KOPT-K1 (cell line): ENCODE data around the gene AGT.

Experiments
- H3K27ac ChIP-seq: fragments of 200-600 bp; sonication (generic); 2 replicates; pipeline ENCODE4 v1.5.1; 2016; ENCODE audit warnings: antibody characterized with exemption, mild to moderate bottlenecking, low read depth, low read length; ENCODE audit not compliant: poor library complexity, severe bottlenecking
- H3K36me3 ChIP-seq: fragments of 200-600 bp; sonication (generic); 2 replicates; pipeline ENCODE4 v1.5.1; 2017; ENCODE audit warnings: antibody characterized with exemption, mild to moderate bottlenecking, low read length, moderate library complexity; ENCODE audit not compliant: insufficient read depth
- H3K9me3 ChIP-seq: fragments of 200-600 bp; sonication (generic); 2 replicates; pipeline ENCODE4 v1.5.1; 2017; ENCODE audit warnings: antibody characterized with exemption, low read length, mild to moderate bottlenecking; ENCODE audit not compliant: insufficient read depth, poor library complexity, severe bottlenecking

AGT gene

DNA sequence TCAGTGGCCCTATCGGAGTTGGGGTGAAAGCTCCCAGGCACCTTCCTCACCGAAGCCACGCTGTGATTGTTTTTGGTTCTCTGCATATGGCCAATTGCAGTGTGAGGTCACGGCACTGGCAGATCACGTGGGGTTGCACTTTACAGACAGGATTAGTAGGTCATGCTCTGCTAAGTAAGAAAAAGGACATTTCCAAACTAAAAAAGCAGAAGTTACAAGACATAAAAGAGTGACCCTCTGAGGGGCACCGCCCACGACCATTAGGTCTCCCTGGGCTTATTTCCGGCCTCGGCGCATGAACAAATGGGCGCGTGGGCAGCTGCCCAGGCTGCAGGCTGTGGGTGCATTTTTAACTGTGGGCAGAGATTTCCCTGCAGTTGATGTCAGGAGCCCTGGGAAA lies 35.2 kb upstream of the AGT start:
- Histone ChIP-seq H3K27ac (no peak overlapping the region), H3K9me3 (no peaks in the 10 kb centered on the region), H3K36me3 (no peaks in the 10 kb centered on the region)

- Histone ChIP-seq H3K36me3 (no peaks in the 10 kb centered on the region), H3K9me3 (no peaks in the 10 kb centered on the region), H3K27ac (no peak overlapping the region)
Observed at GRCh38 chr1:230747890-230748800, 34.2 kb upstream of the AGT start.

DNA sequence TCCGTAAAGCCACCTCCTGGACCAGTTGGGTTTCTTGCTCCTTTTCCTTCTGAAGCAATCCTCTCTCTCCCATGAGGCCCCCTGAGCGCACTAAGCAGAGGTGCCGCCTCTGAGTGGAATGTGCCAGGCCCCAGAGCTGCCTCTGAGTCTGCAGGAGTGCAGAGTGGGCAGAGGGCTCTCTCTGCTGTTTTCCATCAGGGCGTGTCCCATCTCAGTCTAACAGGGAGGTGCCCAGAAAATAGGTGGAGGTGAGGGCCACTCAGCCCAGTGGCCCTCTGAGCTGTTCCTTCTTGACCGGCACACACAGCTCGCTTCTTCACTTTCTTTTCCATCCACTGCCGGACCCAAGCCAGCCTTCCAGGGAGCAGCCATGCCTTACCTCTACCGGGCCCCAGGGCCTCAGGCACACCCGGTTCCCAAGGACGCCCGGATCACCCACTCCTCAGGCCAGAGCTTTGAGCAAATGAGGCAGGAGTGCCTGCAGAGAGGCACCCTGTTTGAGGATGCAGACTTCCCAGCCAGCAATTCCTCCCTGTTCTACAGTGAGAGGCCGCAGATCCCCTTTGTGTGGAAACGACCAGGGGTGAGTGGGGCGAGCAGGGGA lies 33.3 kb upstream of the AGT start, which contains the start of gene CAPN9:
CAPN9 (plus strand) TSS at position 262 of the 604 bp plus-strand sequence; CDS start at position 371, 109 bp downstream.
- no peak within 1 kb of the TSS for H3K27ac ChIP-seq
- H3K36me3 ChIP-seq: no peaks in the 10 kb centered on the region

GRCh38 chr1:230746617-230747016 lies 32.7 kb upstream of the AGT start:
- Histone ChIP-seq H3K36me3 (no peaks in the 10 kb centered on the region), H3K27ac (no peak overlapping the region), H3K9me3 (no peaks in the 10 kb centered on the region)

More for the DNA sequence above, 33.3 kb upstream of the AGT start, which contains the start of gene CAPN9:
- H3K9me3 ChIP-seq: no peaks in the 10 kb centered on the region

GRCh38 chr1:230745071-230745470 lies 31.1 kb upstream of the AGT start:
- Histone ChIP-seq H3K27ac (no peak overlapping the region), H3K9me3 (no peaks in the 10 kb centered on the region), H3K36me3 (no peaks in the 10 kb centered on the region)

- no peaks in the 10 kb centered on the region for H3K36me3 ChIP-seq
- H3K9me3 ChIP-seq: no peaks in the 10 kb centered on the region
- no peak overlapping the region for H3K27ac ChIP-seq
Observed at GRCh38 chr1:230744382-230744781, 30.5 kb upstream of the AGT start.

DNA sequence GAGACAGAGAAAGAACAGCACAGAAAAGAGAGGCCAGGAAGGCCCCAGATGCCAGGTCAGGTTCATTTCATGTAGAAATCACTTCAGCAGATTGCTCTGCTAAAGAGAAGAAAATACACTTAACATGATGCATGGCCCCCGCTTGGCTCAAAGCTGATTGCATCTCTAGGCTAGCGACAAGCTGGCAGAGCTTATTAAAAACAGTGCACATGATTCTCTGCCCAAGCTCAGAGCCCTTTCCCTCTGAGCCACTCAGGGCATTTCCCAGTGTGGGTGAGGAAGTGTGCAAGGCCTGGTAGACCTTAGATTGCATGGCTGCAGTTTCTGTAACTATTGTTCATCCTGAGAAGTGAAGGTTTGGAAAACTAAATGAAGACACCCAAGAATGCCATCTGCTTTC lies 30.0 kb upstream of the AGT start:
- H3K27ac ChIP-seq: no peak overlapping the region
- H3K9me3 ChIP-seq: no peaks in the 10 kb centered on the region
- H3K36me3 ChIP-seq: no peaks in the 10 kb centered on the region

DNA sequence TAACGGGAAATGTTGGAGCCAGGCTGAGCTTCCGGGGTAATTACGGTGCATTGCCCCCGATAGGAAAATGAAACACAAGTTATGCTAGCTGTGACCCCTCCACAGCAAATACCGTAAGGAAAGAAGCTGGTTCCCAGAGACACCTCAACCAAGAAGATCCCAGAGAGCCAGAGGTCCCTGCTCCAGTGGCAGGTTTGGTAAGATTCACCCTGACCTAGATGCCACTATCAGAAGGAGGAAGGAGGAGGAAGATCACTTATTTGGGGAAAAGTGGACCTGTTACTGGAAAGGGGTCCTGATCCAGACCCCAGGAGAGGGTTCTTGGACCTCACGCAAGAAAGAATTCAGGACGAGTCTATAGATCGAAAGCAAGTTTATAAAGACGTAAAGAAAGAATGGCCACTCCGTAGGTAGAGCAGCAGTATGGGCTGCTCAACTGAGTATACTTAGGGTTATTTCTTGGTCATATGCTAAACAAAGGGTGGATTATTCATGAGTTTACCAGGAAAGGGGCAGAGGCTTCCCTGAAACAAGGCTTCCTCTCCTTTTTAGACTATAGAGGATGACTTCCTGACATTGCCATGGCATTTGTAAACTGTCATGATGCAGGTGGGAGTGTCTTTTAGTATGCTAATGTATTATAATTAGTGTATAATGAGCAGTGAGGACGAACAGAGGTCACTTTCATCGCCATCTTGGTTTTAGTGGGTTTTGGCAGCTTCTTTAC lies 25.8 kb upstream of the AGT start:
- no peaks in the 10 kb centered on the region for H3K36me3 ChIP-seq

GRCh38 chr1:230737622-230738262 lies 23.8 kb upstream of the AGT start:
- Histone ChIP-seq H3K9me3 (peaks cover 5% of the 10 kb centered on the region), H3K27ac (no peak overlapping the region), H3K36me3 (no peaks in the 10 kb centered on the region)

More for the DNA sequence above, 25.8 kb upstream of the AGT start:
- Histone ChIP-seq H3K9me3 (peaks cover 5% of the 10 kb centered on the region), H3K27ac (no peak overlapping the region)

- H3K9me3 ChIP-seq: peaks cover 5% of the 10 kb centered on the region
- no peak overlapping the region for H3K27ac ChIP-seq
- H3K36me3 ChIP-seq: no peaks in the 10 kb centered on the region
Observed at GRCh38 chr1:230735447-230735846, 21.5 kb upstream of the AGT start.

DNA sequence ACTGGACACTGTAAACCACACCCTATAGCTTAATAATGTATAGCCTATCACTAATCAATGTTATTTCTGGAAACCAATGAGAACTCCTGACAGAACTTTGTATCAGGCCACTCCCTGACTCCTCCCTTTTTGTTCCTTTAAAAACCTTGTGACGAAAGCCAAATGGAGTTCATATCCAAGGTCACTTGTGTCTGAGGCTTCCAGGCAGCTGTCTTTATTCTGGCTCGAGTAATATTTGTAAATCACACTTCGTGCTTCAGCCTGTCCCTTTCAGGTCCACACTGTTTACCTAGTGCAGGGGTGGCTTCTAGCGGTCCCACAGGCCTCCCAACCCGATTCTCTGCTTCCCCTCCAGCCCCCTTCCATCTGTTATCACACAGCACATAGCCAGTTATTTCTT lies 17.1 kb upstream of the AGT start:
- H3K36me3 ChIP-seq: no peaks in the 10 kb centered on the region
- H3K27ac ChIP-seq: no peak overlapping the region
- no peaks in the 10 kb centered on the region for H3K9me3 ChIP-seq

GRCh38 chr1:230728710-230729392 lies 14.9 kb upstream of the AGT start:
- Histone ChIP-seq H3K36me3 (no peaks in the 10 kb centered on the region), H3K9me3 (peaks cover 3% of the 10 kb centered on the region), H3K27ac (no peak overlapping the region)

- H3K36me3 ChIP-seq: no peaks in the 10 kb centered on the region
- peaks cover 22% of the 10 kb centered on the region for H3K9me3 ChIP-seq
- H3K27ac ChIP-seq: no peak overlapping the region
Observed at GRCh38 chr1:230725256-230726012, 11.5 kb upstream of the AGT start.
